NCI-H82 treated with DMSO at 0.1 percent for 48 hours (cell line): ENCODE results near the gene XPO1.
"Not testable (repeated sequence)": the region's sequence is repeated elsewhere in the genome, so short reads cannot be mapped to it uniquely, and the experiment has no call there.

Source experiments
- DNase-seq: peaks from one replicate; lab custom pipeline; 2025; ENCODE audit not compliant: unreplicated experiment; lab: John Stamatoyannopoulos, UW

The XPO1 gene

GRCh38 chr2:61536572-61537276 lies 1.4 kb downstream of the XPO1 start:
- peak; percentile 95 for DNase-seq

GRCh38 chr2:61536180-61536571 lies 2.0 kb downstream of the XPO1 start:
- peak; percentile 95 for DNase-seq

- no peak for DNase-seq
These were observed 2.7 kb downstream of the XPO1 start for GRCh38 chr2:61535449-61535848.

- DNase-seq: no peak
These were observed 3.2 kb downstream of the XPO1 start for GRCh38 chr2:61534926-61535325.

GRCh38 chr2:61530749-61531148 lies 7.4 kb downstream of the XPO1 start:
- DNase-seq: no peak

GRCh38 chr2:61529944-61530735 lies 8.0 kb downstream of the XPO1 start:
- no peak for DNase-seq

- no peak for DNase-seq
These were observed 17.9 kb downstream of the XPO1 start for GRCh38 chr2:61520261-61520660.

GRCh38 chr2:61512768-61513398 lies 25.3 kb downstream of the XPO1 start:
- no peak for DNase-seq

GRCh38 chr2:61510674-61511671 lies 27.2 kb downstream of the XPO1 start:
- no peak for DNase-seq

GRCh38 chr2:61504949-61505348 lies 33.2 kb downstream of the XPO1 start:
- no peak for DNase-seq

- no peak for DNase-seq
These were observed 39.1 kb downstream of the XPO1 start for GRCh38 chr2:61499060-61499459.

- DNase-seq: no peak
These were observed 44.6 kb downstream of the XPO1 start for GRCh38 chr2:61493523-61493942.

GRCh38 chr2:61492476-61492875 lies 45.7 kb downstream of the XPO1 start:
- DNase-seq: no peak

GRCh38 chr2:61485281-61485680 lies 52.9 kb downstream of the XPO1 start:
- no peak for DNase-seq

GRCh38 chr2:61478086-61478485 lies 60.1 kb downstream of the XPO1 start:
- no peak for DNase-seq

GRCh38 chr2:61476929-61477589 lies 61.1 kb downstream of the XPO1 start:
- DNase-seq: not testable (repeated sequence)

GRCh38 chr2:61471905-61472805 lies 66.0 kb downstream of the XPO1 start:
- no peak for DNase-seq

- peak; percentile 83 for DNase-seq
These were observed 66.9 kb downstream of the XPO1 start, which contains the start of gene USP34 for GRCh38 chr2:61470965-61471904. Gene USP34, minus strand, starts transcription at chr2:61471087. Its CDS starts 395 bp downstream, at chr2:61470692.
